Aortic smooth muscle cell (primary cell): ENCODE data around the gene MAP3K13. TPM values are rescaled to one million over a fixed set of nuclear protein-coding genes. Genes with fewer than 3 reads are reported as not detected.

Experiments used
- total RNA-seq: library from RNA; depleted of rRNA; stranded (reverse); fragments of >200 nt; gene quantifications from 2 replicates; pipeline ENCODE4 v1.2.3, GENCODE V29; 2014

The MAP3K13 gene
- total RNA-seq, result 13.1 and 17.6 TPM in 2 replicates

GRCh38 chr3:185362850-185363661 is at the start of gene MAP3K13:
Gene MAP3K13 (plus strand): TSS chr3:185363136. CDS start chr3:185428582, 65,446 bp downstream.

GRCh38 chr3:185498503-185499396 is 135.8 kb downstream of the MAP3K13 start, which contains the start of gene TMEM41A:
Gene TMEM41A (minus strand): TSS chr3:185499035. CDS start chr3:185498961, 74 bp downstream.

Other genes starting within 250 kb of the MAP3K13 start
- gene C3orf70, start 210.1 kb upstream of the MAP3K13 start, total RNA-seq, result 0.99 and 2.0 TPM in 2 replicates
- 5.0 and 5.3 TPM in 2 replicates for gene EHHADH, start 109.1 kb upstream of the MAP3K13 start, total RNA-seq
- 10.4 TPM in 2 replicates for gene TMEM41A, start 135.9 kb downstream of the MAP3K13 start, total RNA-seq
- 0.87 and 2.0 TPM in 2 replicates for gene LIPH, start 189.5 kb downstream of the MAP3K13 start, total RNA-seq
- 41.0 and 48.6 TPM in 2 replicates for gene SENP2, start 223.2 kb downstream of the MAP3K13 start, total RNA-seq